Activated CD4-positive, CD25-positive, alpha-beta regulatory T cell treated with anti-CD3 and anti-CD28 coated beads, Interleukin-2, amount 50 U/mL, for 24 hours (primary cell): Measurements from ENCODE around the gene TTC5.
"Not testable (repeated sequence)": the region's sequence is repeated elsewhere in the genome, so short reads cannot be mapped to it uniquely, and the experiment has no call there.

ENCODE experiments used
- ATAC-seq, 2 donors: fragments of 150-1000 bp; cut with Tn5 transposase; one replicate each; pipeline ENCODE4 v1.10.0; 2021; ENCODE audit warnings: mild to moderate bottlenecking in 1 of 2, moderate library complexity in 1 of 2

The TTC5 gene

DNA sequence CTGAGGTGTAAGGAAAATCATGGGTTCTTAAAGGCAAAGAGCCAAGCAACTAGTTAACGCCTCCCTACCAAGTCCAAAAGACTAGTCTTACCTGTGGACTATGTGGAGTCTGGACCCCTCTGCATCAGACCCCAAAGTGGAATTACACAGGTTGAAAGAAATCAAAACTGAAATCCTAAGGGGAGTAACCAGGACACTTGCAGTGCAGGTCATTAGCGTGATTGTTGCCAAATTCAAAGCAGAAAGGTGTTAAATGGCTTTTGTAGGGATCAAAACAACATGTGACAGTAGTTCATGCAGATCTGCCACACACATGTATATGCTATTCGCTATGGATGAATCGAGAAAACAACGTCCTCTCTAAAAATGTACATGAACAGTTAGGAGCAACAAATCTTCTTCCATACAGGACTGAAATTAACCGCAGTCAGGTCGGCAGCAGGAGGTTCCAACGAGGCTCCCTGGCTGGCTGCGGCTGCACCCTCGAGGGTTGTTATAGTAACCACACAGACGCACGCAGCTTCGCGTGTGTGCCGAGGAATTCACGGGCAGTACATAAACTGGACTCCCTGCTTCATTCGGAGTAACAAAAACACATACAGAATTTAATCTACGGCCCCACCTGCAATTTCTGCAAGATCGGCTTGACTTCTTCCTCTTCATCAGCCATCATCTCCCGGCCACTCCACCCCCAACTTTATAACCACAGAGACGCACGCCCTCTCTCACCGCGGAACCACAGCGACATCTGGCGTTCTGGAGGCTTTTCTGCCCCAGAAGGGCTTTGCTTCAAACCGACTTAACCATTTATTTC is at the start of gene TTC5:
Gene TTC5 (minus strand): TSS at position 687 of the 814 bp plus-strand sequence. CDS start 14 bp downstream, at position 673.
- ATAC-seq: peak; percentile 92 to 97

GRCh38 chr14:20350860-20351259 is 45.1 kb upstream of the TTC5 start:
- ATAC-seq: no peak

- no peak for ATAC-seq
Observed at GRCh38 chr14:20350282-20350681, 44.5 kb upstream of the TTC5 start.

DNA sequence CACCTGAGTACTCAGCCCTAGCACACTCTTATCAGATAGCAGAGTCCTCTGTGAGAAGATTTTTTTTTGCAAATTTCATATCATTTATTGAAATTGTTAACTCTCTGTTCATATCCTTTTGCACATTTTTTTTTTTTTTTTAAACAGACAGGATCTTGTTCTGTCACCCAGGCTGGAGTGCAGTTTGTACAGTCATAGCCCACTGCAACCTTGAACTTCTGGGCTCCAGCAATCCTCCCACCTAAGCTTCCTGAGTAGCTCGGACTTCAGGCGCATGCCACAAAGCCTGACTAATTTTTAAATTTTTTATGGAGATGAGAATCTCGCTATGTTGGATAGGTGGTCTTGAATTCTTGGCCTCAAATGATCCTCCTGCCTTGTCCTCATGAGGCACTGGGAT is 42.0 kb upstream of the TTC5 start:
- ATAC-seq: no peak

DNA sequence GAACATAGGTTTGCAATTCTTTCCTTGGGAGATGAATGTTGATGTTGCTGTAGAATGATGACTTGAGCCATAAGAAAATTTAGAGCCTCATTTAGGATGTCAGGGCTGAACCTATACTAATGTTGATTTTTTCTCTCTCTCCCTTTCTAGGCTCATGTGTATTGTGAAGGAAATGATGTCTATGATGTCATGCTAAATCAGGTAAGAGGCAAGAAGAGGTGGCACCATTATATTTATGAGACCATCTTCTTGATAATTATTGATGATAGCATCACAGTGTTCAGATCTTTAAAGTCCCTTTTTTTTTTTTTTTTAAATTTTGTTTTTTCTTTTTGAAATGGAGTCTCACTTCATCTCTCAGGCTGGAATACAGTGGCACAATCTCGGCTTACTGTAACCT is 41.0 kb upstream of the TTC5 start:
- ATAC-seq: no peak

DNA sequence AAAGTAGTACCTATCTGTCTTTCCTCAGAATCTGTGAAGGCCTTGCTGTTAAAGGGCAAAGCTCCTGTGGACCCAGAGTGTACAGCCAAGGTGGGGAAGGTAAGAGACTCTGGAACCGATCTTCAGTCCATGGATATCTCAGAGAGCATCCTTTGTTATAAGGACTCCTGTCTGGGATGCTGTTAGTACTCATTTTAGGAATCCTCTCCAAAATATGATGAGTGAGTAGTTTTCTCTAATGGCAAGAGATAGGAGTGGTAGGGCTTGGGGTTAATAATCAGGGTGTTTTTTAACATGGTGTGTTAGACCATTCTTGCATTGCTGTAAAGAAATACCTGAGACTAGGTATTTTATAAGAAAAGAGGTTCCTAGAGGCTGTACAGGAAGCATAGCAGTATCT is 39.6 kb upstream of the TTC5 start:
- ATAC-seq: no peak

DNA sequence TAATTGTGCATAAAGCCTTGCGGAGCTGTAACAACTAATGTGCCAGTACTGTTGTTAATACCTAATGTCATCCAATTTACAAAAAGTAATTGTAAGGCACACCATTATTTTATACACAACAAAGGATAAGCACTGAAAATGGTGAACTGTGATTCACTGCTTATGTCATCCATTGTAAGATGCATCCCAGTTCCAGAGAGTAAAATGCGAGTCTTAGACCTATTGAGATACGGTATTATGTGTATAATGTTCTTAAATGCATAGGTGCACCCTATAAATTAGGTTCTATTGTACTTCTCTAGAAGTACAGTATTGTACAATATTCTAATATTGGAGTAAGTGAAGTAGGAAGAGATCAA is 38.1 kb upstream of the TTC5 start:
- ATAC-seq: no peak

GRCh38 chr14:20343092-20343861 is 37.5 kb upstream of the TTC5 start, which contains the start of gene PARP2:
TSS of gene PARP2 (plus strand) at chr14:20343635. CDS start at chr14:20343642, 7 bp downstream.
- ATAC-seq: peak; percentile 90 to 92

DNA sequence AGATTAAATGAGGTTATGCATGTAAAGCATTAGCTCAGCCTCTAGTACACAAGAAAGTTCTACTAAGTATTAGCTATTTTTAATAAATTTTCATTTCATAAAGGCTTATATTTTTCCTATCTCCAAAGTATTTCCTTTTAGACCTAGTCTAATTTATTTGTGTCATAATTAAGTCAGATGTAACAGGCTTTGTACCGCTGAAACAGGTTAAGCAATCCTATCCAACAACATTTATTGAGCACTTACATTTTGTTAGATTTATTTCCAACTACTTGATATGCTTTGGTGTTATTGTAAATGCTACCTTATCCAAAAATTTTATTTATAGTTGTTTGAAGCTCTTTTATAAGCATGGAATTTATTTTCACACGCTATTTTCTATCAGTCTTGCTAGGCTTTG is 35.9 kb upstream of the TTC5 start:
- no peak for ATAC-seq

DNA sequence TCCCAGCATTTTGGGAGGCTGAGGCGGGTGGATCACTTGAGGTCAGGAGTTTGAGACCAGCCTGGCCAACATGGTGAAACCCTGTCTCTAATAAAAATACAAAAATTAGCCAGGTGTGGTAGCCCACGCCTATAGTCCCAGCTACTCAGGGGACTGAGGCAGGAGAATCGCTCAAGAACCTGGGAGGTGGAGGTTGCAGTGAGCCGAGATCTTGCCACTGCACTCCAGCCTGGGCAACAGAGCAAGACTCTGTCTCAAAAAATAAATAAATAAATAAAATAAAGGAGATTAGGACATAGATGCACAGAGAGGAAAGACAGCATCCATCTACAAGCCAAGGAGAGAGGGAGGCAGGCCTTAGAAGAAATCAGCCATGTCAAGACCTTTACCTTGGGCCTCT is 35.3 kb upstream of the TTC5 start:
- ATAC-seq: not testable (repeated sequence)

- no peak for ATAC-seq
Observed at GRCh38 chr14:20334017-20334416, 28.3 kb upstream of the TTC5 start.

DNA sequence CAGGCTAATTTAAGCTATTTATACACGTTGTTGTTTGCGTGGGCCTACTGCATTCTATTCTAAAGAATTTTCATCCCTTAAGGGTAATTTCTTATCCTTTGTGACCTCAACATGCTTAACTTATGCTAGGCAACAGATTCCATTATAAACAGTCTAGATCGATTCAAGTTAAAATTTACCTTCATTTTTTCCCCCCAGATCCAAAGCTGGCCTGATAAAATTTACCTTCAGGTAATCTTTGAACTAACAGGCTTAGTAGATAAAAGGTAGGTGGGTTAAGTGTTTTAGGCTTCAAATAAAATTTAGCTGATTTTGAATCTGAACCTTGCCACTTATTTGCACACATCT is 27.7 kb upstream of the TTC5 start:
- no peak for ATAC-seq

DNA sequence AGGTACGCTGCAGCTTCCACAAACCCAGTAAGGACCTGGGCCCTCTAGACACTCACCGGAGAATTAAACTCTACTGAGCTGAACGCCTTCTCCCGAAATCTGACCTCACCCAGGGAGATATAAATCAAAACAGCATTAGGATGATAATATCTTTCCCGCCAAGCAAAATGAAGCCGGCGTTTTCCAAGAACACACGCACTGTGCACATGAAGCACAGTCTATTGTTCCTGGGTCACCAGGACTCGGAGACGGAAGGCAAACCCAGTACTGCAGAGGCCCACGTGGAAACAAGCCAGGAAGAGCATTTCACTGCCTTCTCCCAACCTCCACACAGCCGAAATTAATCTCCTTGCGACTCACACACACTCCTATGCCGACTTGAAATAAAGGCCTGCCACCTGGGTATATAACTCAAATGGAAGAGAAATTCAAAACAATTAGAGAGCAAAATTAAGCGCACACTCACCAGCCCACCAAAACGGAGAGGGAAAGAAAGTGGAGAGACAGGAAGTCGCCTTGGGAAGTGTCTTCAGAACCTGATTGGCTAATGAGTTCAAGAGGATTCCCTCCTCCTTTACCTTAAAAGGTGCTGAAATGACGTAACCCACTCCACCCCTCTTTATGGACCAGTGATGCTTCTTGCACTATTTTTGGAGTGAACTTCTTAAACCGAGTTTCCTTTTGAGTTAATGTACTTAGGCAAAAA is 27.2 kb upstream of the TTC5 start, which contains the start of gene CCNB1IP1:
Gene CCNB1IP1 (minus strand): TSS at position 492 of the 706 bp plus-strand sequence. CDS start 16,756 bp downstream, outside the sequence.
- peak; percentile 96 to 99 for ATAC-seq

DNA sequence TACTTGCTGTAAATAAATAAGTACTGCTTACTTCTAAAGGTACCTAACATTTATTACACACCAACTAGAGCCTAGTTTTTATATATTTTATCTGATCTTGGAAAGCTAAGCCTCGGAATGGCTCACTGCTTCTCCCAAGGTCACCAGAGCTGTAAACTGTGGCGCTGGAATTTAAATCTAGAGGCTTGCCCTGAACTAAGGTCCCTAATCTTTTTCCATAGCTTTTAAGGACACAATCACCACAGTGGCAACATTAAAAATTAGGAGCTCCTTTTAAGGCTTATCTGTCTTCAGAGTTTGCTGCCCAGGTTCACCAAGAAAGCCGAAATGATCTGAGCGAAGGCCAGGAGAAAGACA is 26.7 kb upstream of the TTC5 start:
- no peak for ATAC-seq

DNA sequence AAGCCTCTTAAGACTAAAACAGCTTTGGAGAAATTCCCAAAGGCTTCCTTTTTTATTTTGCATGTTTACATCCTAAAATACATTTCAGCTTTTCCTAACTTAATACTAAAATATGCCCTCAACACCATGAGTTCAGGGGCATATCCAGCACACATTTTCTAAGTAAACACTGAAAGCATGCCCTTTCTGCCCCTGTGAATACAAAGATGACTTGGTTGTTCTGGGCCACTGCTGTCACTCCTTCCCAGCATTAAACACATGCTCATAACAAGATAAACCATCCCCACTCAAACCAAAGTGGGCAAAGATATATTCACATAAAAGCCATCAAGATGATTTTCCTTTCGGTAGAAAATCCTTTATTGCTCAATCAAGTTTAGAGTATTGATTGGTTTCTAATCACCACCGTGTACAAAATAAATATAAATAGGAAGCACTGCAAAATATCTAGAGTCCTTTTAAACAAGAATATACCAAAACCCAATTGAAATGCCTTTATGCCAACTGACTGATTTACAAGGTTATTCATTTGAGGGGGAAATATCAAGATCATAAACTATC is 25.4 kb upstream of the TTC5 start:
- no peak for ATAC-seq

DNA sequence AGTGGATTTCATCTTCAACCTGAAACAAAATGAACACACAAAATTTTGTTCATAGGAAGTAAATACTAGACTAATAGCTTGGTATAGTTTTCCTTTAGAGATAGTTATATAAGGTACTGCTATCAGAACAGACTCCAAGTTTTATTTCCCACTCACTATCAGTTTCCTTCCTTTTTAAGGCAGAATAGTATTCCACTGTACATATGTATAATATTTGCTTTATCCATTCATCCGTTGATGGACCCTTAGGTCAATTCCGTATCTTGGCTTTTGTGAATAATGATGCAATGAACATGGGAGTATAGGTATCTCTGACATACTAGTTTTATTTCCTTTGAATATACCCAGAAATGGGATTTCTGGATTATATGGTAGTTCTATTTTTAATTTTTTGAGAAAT is 23.6 kb upstream of the TTC5 start:
- no peak for ATAC-seq

DNA sequence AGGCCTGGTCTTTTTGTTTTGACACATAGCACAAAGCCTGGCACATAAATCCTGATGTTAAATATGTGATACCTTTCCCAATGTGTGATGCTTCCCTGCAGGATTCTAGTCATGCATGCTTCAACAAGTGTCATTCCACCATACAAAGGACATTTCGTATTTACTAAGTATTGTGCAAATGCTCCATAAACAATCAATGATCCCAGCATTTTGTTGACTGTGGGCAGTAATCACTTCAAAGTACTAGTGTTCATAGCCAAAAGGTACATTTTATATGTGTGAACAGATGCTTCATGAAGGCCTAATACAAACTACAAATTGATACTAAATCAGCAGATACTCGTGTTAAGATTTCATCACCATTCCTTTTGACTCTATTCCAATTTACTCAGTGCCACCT is 23.0 kb upstream of the TTC5 start:
- ATAC-seq: no peak

- peak in 1 of 2 donors; percentile 43 for ATAC-seq
Observed at GRCh38 chr14:20327005-20327869, 21.5 kb upstream of the TTC5 start.

GRCh38 chr14:20317720-20318119 is 12.0 kb upstream of the TTC5 start:
- ATAC-seq: no peak

DNA sequence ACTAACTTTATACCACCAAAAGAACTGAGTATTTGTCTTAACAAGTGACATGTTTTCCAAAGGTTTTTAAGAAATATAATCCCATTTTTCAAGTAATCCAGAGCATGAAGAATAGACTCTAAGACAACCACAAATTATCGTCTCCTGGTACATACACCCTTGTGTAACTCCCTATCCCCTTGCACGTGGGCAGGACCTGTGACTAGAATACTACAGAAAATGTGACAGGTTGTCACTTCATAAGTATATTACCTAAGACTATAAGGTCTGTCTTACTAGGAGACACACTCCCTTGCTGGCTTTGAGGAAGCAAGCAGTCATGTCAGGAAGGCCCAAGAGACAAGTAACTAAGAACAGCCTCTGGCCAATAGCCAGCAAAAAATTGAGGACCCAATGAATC is 8.3 kb upstream of the TTC5 start:
- ATAC-seq: no peak

DNA sequence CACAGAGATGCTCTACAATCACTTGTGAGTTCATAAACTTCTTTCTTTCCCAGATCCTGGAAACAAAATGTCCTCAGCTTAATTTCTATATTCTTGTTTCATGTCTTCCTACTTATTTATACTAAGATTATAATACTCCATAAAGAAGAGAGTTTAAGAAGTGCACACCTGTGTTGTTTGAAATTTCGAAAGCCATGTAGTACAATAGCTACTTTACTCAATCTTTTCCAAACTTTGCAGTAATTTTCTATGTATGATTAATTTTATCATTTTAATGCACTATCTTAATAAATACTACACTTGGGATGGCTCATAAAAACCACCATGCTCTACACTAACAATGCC is 300 bp upstream of the TTC5 start:
- no peak for ATAC-seq

DNA sequence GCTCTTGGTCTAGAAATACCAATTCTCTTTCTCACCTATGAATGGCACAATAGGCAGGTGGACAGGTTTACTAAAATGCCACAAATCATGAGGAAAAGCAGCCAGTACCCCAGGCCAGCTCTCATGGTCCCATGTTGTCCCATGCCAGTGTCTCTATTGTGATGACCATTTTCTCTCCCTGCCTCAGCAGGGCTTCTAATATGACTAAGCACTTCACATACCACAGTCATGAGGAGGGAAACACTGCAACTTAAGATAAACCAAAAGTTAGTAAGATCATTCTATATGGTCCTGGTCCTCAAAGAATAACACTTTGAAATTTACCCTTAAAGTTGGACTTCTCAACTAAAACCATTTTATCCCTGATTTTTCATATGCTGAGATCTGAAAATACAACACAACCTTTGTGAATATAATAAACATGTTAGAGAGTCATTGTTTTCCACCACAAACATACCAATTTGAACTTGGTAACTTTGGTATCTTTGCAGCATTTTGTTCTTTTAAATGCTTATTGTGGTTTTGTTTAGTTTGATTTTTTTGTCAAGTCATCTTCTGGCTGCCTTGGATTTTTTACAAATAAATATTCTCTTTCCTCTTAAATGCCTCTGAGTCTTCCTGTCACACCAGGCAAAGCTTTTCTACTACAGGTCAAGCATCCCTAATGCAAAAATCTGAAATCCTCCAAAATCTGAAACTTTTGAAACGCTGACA is 3.6 kb downstream of the TTC5 start:
- ATAC-seq: no peak
